ENCODE measurements around the gene ZNF205. TPM values are rescaled to one million over a fixed set of nuclear protein-coding genes. Genes with fewer than 3 reads are reported as not detected.

The ZNF205 gene
- total and polyA plus RNA-seq, 2 of the 13 experiments (the other 11 are each of a cell fraction or from before 2014, with no cell fraction given), result 5.8 to 10.2 TPM

DNA sequence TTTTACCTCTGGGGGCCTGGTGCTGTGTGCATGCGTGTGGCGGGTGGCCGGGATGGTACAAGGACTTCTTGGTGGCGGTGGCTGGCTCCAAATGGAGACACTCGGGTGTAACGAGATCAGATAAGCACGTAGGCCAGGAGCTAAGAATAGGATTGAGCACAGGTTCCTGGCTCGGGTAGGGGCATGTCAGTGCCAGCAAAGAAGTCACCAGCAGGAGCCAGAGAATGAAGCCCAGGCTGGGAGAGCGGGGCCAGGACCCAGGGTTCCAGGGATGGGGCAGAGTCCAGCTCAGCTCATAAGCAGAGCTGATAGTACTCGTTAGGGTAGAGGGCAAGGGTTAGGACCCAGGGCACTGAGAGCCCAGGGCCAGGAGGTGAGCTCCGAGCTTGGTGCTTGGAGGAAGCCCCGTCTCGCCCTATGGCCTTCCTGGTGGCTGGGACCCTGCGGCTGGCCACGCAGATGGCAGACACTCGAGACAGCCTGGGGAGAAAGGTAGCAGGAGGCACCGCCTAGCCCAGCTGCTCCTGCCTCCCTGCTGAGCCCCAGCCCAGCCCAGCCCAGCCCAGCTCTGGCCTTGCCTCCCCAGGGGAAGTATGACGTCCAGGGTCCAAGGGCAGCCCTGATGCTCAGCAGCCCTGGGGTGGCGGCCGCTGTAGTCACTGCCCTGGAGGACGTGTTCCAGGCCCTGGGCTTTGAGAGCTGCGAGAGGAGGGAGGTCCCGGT lies 31.4 kb downstream of the ZNF205 start (continued):
- TF ChIP-seq, protein P1, sequence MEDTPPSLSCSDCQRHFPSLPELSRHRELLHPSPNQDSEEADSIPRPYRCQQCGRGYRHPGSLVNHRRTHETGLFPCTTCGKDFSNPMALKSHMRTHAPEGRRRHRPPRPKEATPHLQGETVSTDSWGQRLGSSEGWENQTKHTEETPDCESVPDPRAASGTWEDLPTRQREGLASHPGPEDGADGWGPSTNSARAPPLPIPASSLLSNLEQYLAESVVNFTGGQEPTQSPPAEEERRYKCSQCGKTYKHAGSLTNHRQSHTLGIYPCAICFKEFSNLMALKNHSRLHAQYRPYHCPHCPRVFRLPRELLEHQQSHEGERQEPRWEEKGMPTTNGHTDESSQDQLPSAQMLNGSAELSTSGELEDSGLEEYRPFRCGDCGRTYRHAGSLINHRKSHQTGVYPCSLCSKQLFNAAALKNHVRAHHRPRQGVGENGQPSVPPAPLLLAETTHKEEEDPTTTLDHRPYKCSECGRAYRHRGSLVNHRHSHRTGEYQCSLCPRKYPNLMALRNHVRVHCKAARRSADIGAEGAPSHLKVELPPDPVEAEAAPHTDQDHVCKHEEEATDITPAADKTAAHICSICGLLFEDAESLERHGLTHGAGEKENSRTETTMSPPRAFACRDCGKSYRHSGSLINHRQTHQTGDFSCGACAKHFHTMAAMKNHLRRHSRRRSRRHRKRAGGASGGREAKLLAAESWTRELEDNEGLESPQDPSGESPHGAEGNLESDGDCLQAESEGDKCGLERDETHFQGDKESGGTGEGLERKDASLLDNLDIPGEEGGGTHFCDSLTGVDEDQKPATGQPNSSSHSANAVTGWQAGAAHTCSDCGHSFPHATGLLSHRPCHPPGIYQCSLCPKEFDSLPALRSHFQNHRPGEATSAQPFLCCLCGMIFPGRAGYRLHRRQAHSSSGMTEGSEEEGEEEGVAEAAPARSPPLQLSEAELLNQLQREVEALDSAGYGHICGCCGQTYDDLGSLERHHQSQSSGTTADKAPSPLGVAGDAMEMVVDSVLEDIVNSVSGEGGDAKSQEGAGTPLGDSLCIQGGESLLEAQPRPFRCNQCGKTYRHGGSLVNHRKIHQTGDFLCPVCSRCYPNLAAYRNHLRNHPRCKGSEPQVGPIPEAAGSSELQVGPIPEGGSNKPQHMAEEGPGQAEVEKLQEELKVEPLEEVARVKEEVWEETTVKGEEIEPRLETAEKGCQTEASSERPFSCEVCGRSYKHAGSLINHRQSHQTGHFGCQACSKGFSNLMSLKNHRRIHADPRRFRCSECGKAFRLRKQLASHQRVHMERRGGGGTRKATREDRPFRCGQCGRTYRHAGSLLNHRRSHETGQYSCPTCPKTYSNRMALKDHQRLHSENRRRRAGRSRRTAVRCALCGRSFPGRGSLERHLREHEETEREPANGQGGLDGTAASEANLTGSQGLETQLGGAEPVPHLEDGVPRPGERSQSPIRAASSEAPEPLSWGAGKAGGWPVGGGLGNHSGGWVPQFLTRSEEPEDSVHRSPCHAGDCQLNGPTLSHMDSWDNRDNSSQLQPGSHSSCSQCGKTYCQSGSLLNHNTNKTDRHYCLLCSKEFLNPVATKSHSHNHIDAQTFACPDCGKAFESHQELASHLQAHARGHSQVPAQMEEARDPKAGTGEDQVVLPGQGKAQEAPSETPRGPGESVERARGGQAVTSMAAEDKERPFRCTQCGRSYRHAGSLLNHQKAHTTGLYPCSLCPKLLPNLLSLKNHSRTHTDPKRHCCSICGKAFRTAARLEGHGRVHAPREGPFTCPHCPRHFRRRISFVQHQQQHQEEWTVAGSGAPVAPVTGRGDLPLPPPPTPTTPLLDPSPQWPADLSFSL (CRISPR knock-in tag; IDR thresholded peaks at IDR 0.05), result no peak
- TF ChIP-seq ZNF367 (CRISPR knock-in tag; IDR thresholded peaks at IDR 0.05; ENCODE audit: borderline replicate concordance) (no peak), TGIF2 (CRISPR knock-in tag; IDR thresholded peaks at IDR 0.05) (no peak), MAZ (IDR thresholded peaks at IDR 0.05; ENCODE audit: borderline replicate concordance, low read depth, low read length) (no peak), MAZ (CRISPR knock-in tag; IDR thresholded peaks at IDR 0.05; ENCODE audit: low read depth) (no peak), ZNF12 (CRISPR knock-in tag; IDR thresholded peaks at IDR 0.05) (no peak), TP53 (CRISPR knock-in tag; conservative IDR thresholded peaks at IDR 0.05) (no peak), TBX3 (IDR thresholded peaks at IDR 0.05; ENCODE audit: borderline replicate concordance) (no peak), XBP1 (CRISPR knock-in tag; IDR thresholded peaks at IDR 0.05) (no peak), EZH2 (conservative IDR thresholded peaks at IDR 0.05; ENCODE audit: low read depth, low read length) (no peak), TOE1 (CRISPR knock-in tag; IDR thresholded peaks at IDR 0.05) (no peak), SKI (IDR thresholded peaks at IDR 0.05; ENCODE audit: partially characterized antibody) (no peak), ZBTB1 (CRISPR knock-in tag; IDR thresholded peaks at IDR 0.05; ENCODE audit: borderline replicate concordance) (no peak), LCORL (IDR thresholded peaks at IDR 0.05) (no peak), LCORL (CRISPR knock-in tag; IDR thresholded peaks at IDR 0.05) (peak; percentile 58; the same call in 1 of the 2 replicates), NR3C1 (CRISPR knock-in tag; IDR thresholded peaks at IDR 0.05) (no peak), RFX5 (IDR thresholded peaks at IDR 0.05; ENCODE audit: low read depth, low read length) (no peak)
- TF ChIP-seq, protein P2, sequence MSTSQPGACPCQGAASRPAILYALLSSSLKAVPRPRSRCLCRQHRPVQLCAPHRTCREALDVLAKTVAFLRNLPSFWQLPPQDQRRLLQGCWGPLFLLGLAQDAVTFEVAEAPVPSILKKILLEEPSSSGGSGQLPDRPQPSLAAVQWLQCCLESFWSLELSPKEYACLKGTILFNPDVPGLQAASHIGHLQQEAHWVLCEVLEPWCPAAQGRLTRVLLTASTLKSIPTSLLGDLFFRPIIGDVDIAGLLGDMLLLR (CRISPR knock-in tag; IDR thresholded peaks at IDR 0.05), result no peak
- TF ChIP-seq, protein P3, sequence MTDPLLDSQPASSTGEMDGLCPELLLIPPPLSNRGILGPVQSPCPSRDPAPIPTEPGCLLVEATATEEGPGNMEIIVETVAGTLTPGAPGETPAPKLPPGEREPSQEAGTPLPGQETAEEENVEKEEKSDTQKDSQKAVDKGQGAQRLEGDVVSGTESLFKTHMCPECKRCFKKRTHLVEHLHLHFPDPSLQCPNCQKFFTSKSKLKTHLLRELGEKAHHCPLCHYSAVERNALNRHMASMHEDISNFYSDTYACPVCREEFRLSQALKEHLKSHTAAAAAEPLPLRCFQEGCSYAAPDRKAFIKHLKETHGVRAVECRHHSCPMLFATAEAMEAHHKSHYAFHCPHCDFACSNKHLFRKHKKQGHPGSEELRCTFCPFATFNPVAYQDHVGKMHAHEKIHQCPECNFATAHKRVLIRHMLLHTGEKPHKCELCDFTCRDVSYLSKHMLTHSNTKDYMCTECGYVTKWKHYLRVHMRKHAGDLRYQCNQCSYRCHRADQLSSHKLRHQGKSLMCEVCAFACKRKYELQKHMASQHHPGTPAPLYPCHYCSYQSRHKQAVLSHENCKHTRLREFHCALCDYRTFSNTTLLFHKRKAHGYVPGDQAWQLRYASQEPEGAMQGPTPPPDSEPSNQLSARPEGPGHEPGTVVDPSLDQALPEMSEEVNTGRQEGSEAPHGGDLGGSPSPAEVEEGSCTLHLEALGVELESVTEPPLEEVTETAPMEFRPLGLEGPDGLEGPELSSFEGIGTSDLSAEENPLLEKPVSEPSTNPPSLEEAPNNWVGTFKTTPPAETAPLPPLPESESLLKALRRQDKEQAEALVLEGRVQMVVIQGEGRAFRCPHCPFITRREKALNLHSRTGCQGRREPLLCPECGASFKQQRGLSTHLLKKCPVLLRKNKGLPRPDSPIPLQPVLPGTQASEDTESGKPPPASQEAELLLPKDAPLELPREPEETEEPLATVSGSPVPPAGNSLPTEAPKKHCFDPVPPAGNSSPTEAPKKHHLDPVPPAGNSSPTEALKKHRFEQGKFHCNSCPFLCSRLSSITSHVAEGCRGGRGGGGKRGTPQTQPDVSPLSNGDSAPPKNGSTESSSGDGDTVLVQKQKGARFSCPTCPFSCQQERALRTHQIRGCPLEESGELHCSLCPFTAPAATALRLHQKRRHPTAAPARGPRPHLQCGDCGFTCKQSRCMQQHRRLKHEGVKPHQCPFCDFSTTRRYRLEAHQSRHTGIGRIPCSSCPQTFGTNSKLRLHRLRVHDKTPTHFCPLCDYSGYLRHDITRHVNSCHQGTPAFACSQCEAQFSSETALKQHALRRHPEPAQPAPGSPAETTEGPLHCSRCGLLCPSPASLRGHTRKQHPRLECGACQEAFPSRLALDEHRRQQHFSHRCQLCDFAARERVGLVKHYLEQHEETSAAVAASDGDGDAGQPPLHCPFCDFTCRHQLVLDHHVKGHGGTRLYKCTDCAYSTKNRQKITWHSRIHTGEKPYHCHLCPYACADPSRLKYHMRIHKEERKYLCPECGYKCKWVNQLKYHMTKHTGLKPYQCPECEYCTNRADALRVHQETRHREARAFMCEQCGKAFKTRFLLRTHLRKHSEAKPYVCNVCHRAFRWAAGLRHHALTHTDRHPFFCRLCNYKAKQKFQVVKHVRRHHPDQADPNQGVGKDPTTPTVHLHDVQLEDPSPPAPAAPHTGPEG (CRISPR knock-in tag; IDR thresholded peaks at IDR 0.05), result no peak

All from HepG2 (cell line).